HG02970 (cell line): Measurements from ENCODE around the gene CRABP2.

ENCODE experiments used
- ATAC-seq: cut with Tn5 transposase; IDR thresholded peaks from one replicate; pipeline ENCODE4 v1.9.1; 2021; ENCODE audit warnings: mild to moderate bottlenecking, moderate library complexity, moderate number of reproducible peaks; ENCODE audit not compliant: unreplicated experiment, low FRiP score

CRABP2 gene

DNA sequence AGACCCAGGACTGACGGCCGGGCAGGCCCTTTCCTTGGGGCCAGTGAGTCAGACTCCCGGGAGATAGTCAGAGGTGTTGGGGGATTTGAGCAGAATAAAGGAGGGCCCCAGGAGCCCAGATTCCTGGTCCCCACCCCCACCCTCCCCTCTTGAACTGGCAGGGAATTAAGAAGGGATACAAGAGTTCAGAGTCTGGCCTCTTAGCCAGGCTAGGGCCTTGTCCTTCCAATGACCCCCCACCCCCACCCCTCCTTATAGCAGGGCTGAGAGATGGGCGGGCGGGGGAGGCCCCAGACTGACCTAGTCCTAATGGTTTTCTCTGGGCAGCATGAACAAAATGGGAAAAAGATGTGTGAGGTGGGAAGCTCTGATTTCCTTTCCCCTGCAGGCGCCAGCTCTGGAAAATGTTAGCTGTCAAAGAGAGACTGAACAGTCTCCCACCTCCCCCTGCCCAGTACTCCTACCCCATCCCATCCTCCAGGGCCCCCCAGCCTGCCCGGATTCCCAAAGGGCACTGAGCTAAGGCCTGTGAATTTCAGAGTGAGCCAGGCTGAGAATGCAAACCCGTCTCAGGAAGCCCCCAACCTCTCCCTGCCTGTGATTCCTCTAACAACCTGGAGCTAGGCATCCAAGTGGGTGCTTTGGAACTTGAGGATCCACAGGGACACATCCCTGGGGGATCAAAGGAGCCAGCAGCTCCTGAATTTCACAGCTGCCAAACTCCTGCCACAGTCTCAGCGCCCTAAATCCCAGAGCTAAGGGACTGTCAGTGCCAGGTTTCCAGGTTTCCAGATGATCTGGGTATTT, 5.8 kb upstream of the CRABP2 start:
- no peak for ATAC-seq

DNA sequence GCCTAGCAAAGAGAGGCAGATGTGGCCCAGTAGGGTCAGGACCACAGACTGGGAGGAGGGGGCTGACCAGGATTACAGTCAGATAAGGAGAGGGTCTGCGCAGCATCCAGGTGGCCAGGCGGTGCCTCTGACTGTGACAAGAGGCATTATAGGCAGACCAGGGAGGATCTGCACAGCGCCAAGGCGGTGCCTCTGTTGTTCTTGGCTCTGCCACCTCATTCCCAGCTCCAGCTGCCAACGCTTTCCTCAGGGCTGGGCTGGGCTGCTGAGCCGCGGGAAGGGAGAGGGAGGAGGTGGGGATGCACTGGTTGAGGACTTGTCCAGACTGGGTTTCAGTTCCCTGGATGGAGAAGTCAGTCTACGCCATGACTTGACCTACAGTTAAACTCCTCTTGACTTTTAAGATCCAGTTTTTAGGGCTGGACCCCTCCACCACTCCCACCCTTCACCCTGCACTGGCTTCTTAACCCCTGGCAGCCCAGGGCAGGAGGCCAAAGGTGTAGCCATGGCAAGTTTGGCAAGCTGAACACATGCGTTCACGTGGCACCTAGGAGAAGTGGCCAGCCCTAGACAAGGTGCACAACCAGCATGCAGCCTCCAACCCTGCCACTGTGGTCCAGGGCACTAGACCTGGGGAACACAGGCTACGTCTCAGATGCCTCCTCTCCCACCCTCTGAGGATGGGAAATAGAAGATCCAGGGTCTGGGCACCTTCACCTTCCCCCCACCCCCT, 4.5 kb upstream of the CRABP2 start:
- ATAC-seq: no peak

DNA sequence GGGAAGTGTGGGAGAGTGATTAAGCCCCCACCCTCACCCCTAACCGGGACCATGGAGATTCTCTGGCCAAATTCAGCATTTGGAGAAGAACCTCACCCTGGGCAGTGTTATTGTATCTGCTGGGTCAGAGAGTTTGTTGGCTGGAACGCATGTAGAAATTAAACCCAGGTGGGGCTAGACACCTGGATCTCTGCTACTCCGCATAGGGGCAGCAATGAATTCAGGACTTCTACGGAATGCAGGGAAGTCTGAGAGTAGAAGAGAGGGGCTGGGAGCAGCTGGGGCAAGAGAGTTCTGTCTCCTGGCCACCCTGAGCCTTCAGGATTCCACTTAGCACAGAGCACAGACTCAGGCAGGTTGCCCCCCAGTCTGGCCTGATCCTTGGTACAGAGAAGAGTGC, 3.6 kb upstream of the CRABP2 start:
- ATAC-seq: no peak

DNA sequence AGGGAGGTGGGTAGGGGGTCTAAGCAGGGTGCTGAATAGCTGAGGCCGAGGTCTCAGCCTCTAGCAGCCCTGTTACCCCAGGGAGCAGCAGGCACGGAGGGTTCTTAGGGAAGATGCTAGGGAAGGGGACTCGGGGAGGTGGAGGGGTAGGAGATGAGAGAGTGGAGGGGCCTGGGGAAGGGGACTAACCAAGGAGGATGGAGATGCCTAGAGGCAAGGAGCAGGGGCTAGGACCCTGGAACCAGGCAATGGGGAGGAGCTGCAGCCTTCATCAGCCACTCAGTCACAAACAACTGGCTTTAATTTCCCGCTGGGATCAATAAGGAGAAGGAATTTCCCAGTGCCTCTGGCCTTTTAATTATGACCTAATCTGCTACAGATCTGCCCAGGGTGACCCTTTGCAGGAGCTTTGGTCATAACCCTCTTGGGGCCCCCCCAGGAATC, 2.9 kb upstream of the CRABP2 start:
- no peak for ATAC-seq

DNA sequence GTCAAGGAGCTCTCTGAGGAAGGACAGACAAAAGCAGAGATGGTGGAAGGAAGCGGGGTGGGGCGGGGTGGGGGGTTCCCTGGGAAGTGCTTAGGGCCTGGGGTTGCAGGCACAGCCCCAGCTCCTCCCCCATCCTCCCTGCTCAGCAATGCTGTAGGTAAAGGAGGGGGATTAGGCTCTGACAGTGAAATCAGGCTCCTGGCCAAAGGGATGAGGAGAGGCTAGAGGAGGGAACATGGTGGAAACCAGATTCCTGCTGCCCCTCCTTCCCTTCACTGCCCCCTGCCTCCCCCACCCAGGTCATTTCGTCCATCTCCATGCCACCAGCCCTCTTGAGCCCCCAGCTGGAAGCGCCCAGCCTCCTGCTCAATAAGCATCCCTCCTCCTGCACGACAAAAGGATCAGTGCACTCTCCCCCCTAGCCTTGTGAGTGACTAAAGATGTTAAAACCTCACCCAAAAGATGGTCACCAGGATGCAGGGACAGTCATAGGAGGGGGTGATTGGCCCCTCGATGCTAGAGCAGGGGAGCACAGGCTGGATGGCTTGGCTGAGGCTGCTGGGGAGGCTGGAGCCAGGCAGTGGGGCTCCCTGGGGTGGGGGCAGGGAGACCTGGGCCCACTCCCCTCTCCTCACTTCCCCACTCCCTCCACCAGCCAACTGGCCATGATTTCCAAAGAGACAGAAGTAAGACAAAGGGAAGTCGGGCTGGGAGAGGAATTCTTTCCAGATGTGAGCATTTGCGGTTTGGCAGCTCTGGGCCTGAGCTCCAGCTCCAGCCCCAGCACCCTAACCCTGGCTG, 2.2 kb upstream of the CRABP2 start:
- ATAC-seq: no peak

DNA sequence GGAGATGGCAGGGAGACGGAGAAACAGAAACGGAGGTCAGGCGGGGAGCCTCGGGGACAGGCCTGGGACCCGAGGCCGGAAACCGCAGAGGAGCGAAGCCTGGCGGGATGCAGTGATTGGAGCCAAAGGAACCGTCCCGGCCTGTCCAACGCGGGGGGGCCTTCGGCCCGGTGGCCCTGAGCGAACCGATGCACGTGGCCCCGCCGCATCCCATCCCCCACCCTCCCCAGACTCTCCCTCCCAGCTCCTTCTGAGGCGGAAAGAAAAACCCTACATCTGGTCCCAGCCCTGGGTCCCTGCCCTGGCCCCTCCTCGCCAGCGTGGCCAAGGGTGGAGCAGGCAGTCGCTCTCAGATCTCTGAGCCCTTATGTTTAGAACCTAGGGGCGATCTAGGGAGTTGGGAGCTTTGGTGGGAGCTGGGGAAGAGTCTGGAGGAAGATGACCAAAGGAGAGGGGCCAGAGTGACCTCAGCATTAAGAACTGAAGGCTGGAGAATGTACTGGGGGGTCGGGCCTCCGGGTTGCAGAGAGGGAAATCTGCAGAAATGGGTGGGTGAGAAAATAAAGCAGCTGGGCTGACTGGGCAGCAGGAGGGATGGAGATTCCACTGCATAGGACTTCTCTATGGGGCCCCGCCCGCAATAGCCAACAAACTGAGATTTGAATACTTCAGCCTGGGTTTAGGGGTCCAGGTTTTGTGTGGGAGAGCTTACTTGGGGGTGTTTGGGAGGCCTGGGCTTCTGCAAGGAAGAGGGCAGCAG, 1.5 kb upstream of the CRABP2 start:
- ATAC-seq: no peak

DNA sequence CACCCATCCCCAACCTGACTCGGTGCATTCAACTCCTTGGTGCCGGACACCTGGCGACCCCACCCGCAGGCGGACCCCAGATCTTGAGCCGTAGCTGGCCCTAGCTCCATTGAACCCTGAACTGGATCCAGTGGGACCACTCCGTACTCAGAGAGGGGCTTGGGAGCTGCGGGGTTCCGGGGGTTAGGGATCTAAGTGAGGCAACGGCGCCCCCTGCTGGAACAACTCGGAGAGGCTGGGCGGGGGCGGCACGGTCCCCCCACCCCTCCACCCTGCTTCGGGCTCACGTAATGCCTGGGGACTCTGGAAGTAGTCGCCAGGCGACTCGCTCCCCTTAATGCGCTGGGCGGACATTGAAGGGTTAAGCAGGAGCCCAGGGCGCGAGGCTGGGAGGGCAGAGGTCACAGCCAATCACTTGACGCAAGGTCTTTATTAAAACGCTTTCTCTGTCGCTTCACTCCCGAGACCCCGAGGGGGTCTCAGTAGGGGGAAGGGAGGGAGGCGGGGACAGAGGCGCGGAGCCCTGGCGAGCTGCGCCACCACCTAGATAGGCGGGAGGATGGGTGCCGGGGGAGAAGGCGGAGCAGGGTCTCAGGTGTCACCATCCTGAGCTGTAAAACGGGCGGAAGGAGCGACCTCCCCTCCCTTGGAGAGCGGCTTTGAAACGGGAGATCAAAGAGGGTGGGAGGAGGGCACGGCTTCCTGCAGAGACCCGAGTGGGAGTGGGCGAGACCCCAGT, 704 bp upstream of the CRABP2 start:
- no peak for ATAC-seq

DNA sequence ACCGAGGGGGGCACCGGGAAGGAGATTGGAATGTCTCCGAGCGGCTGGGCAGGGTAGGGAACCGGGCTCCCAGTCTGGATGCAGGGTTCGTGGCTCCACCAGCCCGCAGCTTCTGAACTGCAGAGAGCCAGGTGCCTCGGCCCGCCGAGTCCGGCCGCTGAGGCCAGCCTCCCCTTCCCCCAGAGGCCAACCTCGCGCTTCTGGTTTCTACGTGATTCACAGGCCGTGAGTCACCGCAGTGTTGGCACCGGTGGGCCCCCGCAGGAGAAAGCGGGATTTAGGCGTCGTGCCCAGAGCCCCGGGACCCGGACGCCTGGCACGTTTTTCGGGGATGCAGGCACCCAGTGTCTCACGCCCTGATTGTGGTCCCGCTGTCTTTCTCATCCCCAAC, 458 bp downstream of the CRABP2 start:
- no peak for ATAC-seq

DNA sequence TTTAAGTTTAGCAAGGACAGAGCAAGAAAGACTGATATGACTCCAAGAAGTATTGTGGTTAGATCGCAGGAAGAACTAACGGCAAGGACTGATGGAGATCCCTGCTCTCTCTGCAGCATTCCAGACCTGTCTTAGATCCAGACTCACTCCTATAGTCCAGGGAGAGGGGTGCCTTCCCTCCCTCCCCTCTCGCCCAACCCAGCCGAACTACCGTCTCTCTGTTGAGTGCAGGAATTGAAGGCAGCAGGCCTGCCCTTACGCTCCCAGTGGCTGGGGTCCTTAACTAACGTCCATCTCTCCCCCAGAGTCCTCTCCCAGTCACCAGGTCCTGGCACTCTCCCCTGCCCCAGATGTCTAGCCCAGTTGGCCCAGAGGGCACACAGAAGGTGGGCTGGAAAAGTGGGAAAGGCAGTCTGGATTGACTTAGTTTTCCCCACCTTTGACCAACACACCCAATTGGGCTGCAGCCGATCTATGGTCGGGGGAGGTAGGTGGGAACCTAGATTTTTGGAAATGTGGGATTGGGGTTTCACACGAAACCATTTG, 1.1 kb downstream of the CRABP2 start:
- no peak for ATAC-seq

DNA sequence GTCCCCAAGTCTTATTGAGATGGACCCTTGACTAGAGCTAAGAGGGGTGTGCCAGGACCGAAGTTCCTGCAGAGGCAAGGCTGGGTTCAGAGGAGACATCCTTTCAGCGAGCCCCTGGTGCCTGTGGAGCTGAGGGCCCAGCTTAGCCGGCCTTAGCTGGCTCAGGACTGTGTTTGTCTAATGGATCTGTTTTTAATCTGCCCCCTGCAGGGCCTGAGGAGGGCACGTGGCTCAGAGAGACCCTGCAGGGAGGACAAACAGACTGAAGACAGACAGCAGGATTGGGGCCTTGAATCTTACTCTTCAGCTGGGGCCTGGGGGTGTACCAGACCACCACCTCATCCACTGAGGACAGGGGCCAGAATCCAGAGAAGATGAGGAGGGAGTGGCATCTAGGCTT, 1.6 kb downstream of the CRABP2 start:
- no peak for ATAC-seq

DNA sequence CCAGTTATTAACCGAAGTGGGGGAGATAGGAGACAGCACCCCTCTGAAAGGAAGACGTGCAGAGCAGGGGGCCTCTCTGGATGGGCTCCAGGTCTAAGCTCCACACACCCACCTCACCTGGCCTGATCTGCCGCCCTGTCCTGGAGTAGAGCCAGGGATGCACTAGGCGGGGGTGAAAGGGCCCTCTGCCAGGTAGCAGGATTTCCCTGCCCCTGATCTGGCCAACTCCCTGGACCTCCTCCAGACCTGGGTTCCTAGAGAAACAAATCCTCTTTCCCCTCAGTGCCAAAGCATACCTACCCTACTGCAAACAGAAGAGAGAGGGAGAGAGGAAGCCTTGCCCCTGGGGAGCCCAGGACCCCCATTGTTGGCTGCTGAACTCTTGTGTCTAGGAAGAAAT, 2.0 kb downstream of the CRABP2 start:
- ATAC-seq: no peak

DNA sequence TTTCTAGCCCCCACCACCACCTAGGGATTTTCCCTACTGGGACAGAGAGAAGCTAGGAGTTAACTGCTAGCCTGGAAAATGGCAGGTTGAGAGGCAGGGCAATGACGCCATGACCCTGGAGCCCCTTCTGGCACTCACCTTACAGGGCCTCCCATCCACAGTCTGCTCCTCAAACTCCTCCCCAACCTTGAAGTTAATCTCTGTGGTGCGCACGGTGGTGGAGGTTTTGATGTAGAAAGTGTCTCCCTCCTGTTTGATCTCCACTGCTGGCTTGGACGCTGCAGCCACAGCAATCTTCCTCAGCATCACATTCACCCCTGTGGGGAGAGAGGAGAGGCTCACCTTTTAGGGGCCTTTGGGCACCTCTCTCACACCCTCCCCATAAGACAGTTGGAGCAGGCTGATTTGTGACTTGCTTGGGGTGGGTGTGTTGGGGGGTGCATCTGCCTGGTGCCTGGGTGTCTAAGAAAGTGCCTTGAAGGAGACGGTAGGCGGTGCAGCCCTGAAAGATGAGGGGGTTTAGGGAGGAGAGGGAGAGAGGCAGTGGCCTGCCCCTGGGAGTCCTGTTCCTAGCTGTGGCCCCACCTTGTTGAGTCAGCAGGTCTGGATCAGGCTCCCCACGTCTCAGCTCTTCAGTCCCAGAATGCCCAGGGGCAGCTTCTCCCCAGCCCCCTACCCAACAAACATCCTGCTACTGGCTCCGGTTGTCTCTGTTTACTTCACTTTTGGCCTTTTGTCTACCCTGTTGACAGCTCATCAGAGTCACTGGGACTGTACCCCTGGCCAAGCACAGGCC, 4.4 kb downstream of the CRABP2 start:
- ATAC-seq: no peak

DNA sequence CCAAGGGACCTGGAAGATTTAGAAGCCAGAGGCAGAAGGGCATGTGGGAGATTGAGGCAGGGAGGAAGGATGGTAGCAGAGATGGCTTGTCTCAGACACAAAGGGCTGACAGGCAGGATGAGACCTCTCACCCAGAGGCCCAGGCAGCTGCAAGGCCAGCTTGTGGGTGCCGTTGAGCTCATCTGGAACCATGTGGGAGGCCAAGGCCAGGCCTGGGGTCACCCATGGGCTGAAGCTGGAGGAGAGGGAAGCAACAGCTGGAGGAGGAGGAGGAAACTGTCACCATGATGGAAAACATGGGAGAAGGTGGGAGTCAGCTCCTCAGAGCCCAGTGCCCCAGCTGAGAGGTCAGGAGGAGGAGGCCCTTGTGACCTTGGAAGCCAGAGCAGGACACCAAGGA, 6.4 kb downstream of the CRABP2 start:
- no peak for ATAC-seq

DNA sequence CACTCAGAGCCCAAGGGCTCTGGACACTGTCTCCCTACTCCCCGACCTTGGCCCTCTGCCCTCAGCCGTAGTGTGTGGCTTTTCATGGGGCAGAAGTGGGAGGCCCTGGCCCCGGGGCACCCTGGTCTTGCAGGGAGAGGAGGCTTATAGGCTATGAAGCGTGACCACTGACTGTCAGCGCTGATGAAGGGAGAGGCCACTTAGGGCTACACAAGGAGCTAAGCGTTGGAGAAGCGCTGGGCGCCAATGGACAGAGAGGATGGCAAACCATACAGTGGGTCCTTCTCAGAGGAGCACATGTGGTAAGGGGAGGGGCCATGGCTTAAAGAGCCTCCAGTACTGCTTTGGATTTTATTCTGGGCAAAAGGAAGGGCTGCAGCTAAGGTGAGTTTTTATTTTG, 7.9 kb downstream of the CRABP2 start:
- no peak for ATAC-seq

DNA sequence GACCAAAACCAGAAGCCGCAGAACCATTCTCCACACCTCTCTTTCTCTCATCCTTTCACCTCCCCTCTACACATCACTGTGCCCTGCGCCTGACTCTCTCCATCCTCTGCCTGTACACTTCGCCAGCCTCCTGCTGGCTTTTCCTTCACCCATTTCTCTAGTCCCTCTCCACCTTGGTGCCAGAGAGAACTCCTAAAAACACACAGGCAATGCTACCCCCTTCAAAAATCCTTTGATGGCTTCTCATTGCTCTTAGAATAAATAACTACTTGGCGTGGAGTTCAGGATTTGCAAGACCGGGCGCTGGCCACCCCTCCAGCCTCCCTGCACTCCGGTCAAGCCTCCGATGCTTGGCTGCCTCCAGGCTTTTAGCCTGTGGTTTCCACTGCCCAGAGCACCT, 8.6 kb downstream of the CRABP2 start:
- no peak for ATAC-seq

DNA sequence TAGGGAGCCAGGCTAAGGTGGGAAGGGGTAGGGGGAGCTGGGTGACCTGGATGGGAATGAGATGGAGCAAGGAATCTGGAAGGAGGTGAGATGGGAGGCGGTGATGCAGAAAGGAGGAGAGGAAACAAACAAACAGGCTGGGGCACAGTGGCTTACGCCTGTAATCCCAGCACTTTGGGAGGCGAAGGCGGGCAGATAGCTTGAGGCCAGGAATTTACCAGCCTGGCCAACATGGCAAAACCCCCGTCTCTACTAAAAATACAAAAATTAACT, 10.8 kb downstream of the CRABP2 start:
- no peak for ATAC-seq

DNA sequence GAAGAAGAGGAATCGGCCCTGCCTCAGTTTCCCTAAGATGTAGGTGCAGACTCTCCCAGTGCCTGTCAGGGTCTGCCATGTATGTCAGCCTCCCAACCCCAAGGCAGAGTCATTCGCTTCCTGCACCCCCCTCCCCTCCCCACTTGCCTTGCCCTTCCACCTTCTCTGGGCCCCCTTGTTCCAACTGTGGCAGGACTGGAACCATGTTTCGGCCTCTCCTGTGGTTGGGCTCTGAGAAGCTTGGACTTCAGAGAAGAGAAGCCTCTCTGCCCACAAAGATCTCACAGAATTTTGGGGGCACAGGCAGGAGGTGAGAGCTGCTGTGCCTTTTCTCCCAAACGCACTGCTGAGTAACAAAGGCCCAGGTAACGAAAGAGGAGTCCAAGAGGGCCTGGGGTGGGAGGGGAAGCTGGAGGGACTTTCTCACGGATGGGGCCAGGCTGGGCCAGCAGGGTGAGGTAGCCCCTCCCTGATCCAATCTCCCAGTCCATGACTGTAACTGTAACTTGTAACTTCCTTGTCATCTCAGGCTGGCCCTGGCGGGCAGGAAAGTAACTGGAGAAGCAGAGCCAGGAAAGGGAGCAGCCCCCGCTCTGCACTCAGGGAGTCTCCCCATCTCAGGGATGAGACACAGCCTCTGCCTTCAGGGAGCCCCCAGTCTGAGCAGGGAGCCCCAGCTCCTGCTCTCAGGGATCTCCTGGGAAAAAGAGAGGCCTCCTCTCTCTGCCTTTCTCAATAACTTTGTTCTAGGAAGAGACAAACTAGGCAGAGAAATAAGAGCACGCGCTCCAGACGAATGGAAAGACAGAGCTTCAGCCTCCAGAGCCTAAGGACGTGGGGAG, 11.3 kb downstream of the CRABP2 start:
- ATAC-seq: no peak
